ENCODE measurements around the gene RANBP1. TPM values are rescaled to one million over a fixed set of nuclear protein-coding genes. Genes with fewer than 3 reads are reported as not detected.
A peak's percentile ranks its signal among the peaks of the same experiment; 100 is the strongest.

Gene RANBP1
- total RNA-seq, 6 donors from 2014 or later: 55.3 to 154 (median 87.8) TPM

DNA sequence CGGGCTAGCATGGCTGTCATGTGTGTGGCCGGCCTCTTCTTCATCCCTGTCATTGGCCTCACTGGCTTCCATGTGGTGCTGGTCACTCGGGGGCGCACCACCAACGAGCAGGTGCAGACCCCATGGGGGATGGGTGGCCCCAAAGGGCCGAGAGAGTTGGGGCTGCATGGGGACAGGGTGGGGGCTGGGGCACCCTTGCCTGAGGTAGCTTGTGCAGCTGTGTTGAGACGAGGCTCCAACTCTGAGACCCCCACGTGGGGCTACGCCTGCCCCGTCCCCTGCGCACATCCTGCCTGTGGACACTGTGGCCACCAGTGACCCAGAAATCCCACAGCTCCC, 24.2 kb downstream of the RANBP1 start:
- no peaks in the 10 kb centered on the region for H3K9me3 ChIP-seq
- WGBS, 2 donors: 93% methylated on average over 10 of the region's 11 CpGs; no CpG with 5 or more reads in 1 of the 2 donors
- H3K27ac ChIP-seq: no peak overlapping the region
- peaks cover 0 to 46% (median 24%) of the 10 kb centered on the region in 4 donors for H3K36me3 ChIP-seq
- DNase-seq (no peak), ATAC-seq (ENCODE audit: low FRiP score in 2 of 2) (no peak)
- no peak overlapping the region for H3K4me3 ChIP-seq
- TF ChIP-seq POLR2AphosphoS5 (IDR thresholded peaks at IDR 0.05) (no peak), EP300 (IDR thresholded peaks at IDR 0.05) (no peak), POLR2A (IDR thresholded peaks at IDR 0.05) (no peak), CTCF (IDR thresholded peaks at IDR 0.05) (no peak)
- no peaks in the 10 kb centered on the region for H3K27me3 ChIP-seq
- peaks cover 21 to 38% (median 28%) of the 10 kb centered on the region in 4 donors for H3K4me1 ChIP-seq

DNA sequence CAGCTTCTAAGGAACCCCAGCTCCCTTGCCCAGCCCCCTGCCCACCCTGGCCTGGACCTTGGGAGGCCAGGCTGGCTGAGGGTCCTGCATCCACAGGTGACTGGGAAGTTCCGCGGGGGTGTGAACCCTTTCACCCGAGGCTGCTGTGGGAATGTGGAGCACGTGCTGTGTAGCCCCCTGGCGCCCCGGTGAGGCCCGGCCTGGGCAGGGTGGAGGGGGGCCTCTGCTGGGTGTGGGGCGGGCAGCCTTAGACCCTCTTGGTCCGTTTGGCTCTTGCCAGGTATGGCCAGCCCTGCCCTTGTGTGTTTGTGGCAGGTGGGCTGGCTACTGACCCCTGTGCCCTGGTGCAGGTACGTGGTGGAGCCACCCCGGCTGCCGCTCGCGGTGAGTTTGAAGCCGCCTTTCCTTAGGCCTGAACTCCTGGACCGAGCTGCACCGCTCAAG, 24.6 kb downstream of the RANBP1 start:
- DNase-seq (peak in 1 of 2 donors; percentile 78), ATAC-seq (ENCODE audit: low FRiP score in 2 of 2) (no peak)
- H3K4me1 ChIP-seq: peaks cover 21 to 33% (median 24%) of the 10 kb centered on the region in 4 donors
- no peak overlapping the region for H3K4me3 ChIP-seq
- H3K27me3 ChIP-seq: no peaks in the 10 kb centered on the region
- 90 to 98% methylated on average over 10 to 17 of the region's 17 CpGs for WGBS, 2 donors
- H3K9me3 ChIP-seq: no peaks in the 10 kb centered on the region
- H3K36me3 ChIP-seq: peaks cover 0 to 50% (median 26%) of the 10 kb centered on the region in 4 donors
- no peak overlapping the region for H3K27ac ChIP-seq
- TF ChIP-seq POLR2AphosphoS5 (IDR thresholded peaks at IDR 0.05): no peak
- TF ChIP-seq POLR2A (IDR thresholded peaks at IDR 0.05): no peak
- TF ChIP-seq CTCF (IDR thresholded peaks at IDR 0.05): no peak
- TF ChIP-seq EP300 (IDR thresholded peaks at IDR 0.05): no peak

DNA sequence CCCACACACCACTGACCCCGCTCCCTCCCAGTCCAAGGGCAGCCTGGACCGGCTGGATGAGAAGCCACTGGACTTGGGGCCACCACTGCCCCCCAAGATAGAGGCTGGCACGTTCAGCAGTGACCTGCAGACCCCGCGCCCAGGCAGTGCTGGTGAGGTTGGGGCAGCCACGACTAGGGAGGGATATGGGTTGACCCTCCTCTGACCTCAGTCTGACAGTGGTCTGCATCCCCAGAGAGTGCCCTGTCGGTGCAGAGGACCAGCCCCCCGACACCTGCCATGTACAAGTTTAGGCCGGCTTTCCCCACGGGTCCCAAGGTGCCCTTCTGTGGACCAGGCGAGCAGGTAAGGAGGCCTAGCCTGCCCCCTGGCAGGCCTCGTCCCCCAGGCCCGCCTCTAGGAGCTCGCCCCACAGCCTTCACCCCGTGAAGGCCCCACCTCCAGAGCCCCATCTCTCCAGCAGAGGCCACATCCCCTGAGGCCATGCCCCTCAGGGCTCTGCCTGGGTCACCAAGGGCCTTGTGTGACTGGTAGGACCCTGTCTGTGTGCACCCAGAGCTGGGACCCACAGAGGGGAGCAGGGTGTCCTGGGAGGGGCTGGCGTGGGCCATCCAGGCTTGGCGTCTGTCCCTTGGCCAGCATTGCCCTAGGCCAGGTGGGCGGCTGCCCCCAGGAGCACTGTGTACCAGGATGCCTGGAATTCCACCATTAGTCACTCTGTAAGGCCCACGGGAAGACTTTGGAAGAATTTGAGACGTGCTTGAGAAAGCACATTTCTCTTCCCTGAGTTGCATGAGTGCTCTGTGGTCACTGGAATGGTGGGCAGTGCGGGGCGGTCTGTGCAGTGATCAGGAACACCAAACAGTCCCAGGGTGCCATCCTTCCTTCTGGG, 25.5 kb downstream of the RANBP1 start:
- no peak for TF ChIP-seq POLR2AphosphoS5 (IDR thresholded peaks at IDR 0.05)
- Histone ChIP-seq H3K9me3 (no peaks in the 10 kb centered on the region), H3K4me1 (peaks cover 14 to 24% (median 16%) of the 10 kb centered on the region in 4 donors), H3K27ac (no peak overlapping the region), H3K4me3 (no peak overlapping the region), H3K27me3 (no peaks in the 10 kb centered on the region), H3K36me3 (peaks cover 0 to 55% (median 28%) of the 10 kb centered on the region in 4 donors)
- DNase-seq (peak in 1 of 2 donors; percentile 67), ATAC-seq (ENCODE audit: low FRiP score in 2 of 2) (no peak)
- 90% methylated on average over 22 of the region's 22 CpGs; no CpG with 5 or more reads in 1 of the 2 donors for WGBS, 2 donors

DNA sequence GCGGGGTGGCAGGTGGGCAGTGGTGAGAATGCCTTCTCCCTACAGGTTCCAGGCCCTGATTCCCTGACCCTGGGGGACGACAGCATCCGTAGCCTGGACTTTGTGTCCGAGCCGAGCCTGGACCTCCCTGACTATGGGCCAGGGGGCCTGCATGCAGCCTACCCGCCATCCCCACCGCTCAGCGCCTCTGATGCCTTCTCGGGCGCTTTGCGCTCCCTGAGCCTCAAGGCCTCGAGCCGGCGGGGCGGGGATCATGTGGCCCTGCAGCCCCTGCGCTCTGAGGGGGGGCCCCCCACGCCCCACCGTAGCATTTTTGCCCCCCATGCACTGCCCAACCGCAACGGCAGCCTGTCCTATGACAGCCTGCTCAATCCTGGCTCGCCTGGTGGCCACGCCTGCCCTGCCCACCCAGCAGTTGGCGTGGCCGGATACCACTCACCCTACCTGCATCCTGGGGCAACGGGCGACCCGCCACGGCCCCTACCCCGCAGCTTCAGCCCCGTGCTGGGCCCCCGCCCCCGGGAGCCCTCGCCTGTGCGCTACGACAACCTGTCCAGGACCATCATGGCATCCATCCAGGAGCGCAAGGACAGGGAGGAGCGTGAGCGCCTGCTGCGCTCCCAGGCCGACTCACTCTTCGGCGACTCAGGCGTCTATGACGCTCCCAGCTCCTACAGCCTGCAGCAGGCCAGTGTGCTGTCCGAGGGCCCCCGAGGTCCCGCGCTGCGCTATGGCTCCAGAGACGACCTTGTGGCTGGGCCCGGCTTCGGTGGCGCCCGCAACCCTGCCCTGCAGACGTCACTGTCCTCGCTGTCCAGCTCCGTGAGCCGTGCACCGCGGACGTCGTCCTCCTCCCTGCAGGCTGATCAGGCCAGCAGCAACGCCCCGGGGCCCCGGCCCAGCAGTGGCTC, 27.1 kb downstream of the RANBP1 start:
- Histone ChIP-seq H3K9me3 (no peaks in the 10 kb centered on the region), H3K27me3 (no peaks in the 10 kb centered on the region), H3K36me3 (peaks cover 0 to 55% (median 28%) of the 10 kb centered on the region in 4 donors), H3K27ac (no peak overlapping the region), H3K4me3 (no peak overlapping the region), H3K4me1 (peaks cover 3 to 9% (median 4%) of the 10 kb centered on the region in 4 donors)
- no peak for ATAC-seq (ENCODE audit: low FRiP score in 2 of 2)
- TF ChIP-seq CTCF (IDR thresholded peaks at IDR 0.05): no peak
- TF ChIP-seq EP300 (IDR thresholded peaks at IDR 0.05): no peak
- no peak for TF ChIP-seq POLR2AphosphoS5 (IDR thresholded peaks at IDR 0.05)
- peak in 1 of 2 donors; percentile 85 for DNase-seq
- 94 to 96% methylated on average over 20 to 48 of the region's 65 CpGs for WGBS, 2 donors
